ENCODE results near the gene RUSF1.
"Not testable (repeated sequence)": the region's sequence is repeated elsewhere in the genome, so short reads cannot be mapped to it uniquely, and the experiment has no call there.

The RUSF1 gene

DNA sequence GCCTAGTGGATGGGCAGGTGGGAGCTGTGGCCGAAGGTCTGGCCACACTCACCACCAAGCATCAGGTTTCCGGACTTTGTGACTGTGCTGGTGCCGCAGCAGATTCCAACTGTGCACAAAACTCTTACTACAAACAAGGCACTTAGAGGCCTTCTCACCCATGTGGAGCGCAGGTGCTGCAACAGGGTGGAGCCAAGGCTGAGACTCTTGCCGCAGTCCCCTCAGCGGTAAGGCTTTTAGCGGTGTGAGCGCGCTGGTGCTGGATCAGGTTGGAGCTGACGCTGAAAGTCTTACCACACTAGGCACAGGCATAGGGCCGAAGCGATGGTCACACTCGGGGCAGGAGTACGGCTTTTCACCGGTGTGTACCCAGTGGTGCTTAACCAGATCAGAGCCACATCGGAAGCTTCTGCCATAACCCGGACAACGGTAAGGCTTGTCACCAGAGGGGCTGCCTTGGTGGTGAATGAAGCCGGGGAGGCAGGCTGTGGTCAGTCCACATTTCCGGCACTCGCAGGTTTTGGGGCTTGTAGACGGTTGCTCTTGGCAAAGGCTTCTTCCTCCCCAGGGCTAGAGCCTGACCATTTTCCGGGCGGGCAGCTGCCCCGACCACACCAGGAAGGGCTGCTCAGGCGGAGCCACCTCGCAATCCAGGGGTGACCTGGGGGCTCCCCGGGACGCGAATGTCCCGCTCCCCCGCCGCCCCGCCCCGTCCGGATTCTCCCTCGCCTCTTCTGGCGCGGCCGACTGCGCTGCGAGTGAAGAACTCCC lies 49.9 kb downstream of the RUSF1 start:
- no peak for DNase-seq (ENCODE audit: low read depth, low spot score)
- peak overlapping the region; percentile 96 for H3K27ac ChIP-seq

DNA sequence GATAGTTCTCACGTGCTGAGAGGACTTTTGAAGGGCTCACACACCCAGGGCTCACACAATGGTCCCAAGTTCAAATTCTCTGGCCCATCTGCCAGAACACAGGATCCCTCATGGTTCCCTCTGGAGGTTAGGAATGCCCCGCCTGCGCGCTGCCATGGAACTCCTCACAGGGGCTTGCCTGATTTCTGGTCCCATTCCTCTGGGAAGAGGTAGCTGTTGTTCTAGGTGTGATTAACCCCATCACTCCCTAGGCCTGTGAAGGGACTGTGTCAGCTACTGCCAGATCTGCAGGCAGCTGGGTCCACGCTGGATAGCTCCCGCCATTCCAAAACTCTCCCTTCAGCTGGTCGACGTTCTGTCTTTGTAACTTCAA lies 51.2 kb downstream of the RUSF1 start:
- DNase-seq (ENCODE audit: low read depth, low spot score), result no peak
- no peak overlapping the region for H3K27ac ChIP-seq

DNA sequence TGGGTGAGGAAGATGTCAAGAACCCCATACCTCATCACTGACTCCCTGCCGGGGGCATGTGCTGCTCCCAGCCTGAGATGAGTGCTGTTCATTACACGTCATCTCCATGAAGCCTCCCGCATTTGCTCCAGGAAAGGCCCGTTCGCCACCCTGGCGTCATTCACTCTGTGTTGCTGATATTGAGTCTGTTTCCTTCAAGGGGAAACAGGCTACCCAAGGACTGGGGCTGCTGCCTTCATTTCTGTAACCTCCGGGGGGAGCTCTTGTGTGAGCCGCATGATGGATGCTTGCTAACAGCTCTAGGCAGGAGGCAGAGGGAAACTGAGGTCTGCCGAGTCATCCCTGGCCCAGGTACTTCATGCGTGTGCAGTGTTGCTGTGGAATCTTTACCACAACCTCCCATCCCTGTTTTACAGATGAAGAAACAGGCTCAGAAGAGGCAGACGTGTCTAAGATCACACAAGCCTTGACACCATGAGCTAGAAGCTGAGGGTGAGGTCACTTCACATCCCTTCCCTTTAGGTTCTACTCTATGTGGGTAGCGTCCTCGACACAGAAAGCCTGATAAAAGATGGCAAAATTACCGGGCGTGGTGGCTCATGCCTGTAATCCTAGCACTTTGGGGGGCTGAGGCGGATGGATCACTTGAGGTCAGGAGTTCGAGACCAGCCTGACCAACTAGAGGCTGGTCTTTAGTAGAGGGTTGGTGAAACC lies 52.4 kb downstream of the RUSF1 start:
- H3K27ac ChIP-seq, result peak overlapping the region; percentile 97
- DNase-seq (ENCODE audit: low read depth, low spot score), result no peak

DNA sequence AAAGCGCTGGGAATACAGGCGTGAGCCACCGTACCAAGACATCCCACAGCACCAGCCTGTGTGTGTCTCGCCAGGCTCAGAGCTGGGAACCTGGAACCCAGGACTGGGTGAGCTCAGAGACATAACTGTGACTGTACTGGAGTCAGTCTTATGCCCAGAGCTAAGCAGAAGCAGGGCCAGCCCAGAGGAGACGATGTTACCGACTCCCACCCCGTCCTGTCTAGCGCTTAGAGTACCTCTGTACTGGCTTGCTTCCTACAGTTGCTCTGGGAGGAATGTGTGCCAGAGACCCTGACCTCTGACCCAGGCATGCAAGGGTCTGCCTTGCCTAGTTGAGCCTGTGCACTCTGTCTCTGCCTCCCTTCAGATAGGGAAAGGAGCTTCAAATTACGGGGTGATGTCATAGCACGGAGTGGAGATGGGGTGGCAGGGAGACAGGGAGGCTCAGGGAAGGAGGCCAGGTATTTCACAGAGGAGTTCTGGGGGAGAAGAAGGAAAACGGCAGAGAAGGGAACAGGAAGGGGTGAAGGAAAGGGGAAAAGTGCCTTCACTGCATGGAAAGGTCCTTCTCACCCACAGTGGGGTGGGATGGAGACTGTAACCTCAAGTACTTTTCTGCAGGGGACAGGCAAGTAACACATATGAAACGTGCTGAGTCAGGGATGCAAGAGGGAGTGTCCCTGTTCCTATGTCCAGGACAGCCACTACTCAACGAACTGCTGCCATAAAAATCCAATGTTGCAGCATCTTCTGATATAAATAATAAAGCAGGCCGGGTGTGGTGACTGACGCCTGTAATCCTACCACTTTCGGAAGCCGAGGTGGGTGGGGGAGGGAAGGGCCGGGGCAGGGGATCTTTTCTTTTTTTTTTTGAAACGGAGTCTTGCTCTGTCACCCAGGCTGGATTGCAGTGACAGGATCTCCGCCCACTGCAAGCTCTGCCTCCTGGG lies 54.7 kb downstream of the RUSF1 start:
- DNase-seq (ENCODE audit: low read depth, low spot score), result no peak
- H3K27ac ChIP-seq, result peak overlapping the region; percentile 97

DNA sequence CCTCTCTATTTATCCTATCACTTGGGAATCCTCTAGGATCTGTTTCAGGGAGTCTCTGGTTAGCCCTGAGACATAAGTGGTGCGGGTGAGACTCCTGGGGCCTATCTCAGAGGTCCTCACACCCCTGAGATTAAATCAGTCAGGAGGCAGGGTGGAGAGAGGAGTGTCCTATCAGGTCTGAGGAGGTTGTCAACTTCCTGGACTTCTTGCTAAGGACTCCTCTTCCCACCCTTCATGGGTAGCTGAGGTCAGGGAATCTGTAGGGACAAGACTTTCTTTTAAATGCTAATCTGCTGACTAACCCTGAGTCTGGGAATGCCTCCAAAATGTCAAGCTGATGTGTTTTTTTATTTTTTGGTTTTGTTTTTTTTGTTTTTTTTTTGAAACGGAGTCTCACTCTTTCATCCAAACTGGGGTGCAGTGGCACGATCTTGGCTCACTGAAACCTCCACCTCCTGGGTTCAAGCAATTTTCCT lies 55.5 kb downstream of the RUSF1 start:
- peak overlapping the region; percentile 97 for H3K27ac ChIP-seq
- peak; percentile 67 for DNase-seq (ENCODE audit: low read depth, low spot score)

DNA sequence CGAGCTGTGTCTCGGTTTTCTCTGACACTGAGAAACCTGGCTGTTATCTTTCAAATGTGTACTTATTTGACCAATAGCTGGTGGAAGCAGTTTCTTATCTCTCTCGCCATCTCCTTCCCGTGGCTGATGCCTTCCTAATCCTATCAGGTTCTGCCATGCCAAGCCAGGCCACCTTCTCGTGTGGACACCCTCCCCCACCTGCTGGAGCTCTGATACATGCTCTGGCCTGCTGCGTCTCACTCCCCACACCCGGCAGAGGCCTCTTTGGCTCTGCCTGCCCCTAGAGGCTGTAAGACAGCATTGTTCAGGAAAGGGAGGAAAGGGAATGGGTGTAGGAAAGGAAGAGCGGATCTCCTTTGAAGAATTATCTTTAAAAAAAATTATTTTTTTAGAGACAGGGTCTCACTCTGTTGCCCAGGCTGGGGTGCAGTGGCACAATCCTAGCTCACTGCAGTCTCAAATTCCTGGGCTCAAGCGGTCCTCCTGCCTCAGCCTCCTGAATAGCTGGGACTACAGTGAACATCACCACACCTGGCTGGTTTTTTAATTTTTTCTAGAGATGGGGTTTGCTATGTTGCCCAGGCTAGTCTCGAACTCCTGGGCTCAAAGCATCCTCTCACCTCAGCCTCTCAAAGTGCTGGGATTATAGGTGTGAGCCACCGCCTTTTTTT lies 56.4 kb downstream of the RUSF1 start:
- DNase-seq (ENCODE audit: low read depth, low spot score), result peak; percentile 52
- peak overlapping the region; percentile 97 for H3K27ac ChIP-seq

DNA sequence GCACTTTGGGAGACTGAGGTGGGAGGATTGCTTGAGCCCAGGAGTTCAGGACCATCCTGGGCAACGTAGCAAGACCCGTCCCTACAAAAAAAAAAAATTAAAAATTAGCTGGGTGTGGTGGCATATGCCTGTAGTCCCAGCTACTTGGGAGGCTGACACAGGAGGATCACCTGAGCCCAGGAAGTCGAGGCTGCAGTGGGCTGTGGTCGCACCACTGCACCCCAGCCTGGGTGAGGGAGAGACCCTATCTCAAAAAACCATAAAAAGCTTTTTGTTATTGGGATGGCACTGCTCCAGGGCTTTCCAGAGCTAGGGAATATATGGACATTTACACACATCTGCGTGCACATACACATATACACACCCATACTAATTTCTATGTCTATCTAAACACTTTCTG lies 57.0 kb downstream of the RUSF1 start:
- peak overlapping the region; percentile 97 for H3K27ac ChIP-seq
- no peak for DNase-seq (ENCODE audit: low read depth, low spot score)

DNA sequence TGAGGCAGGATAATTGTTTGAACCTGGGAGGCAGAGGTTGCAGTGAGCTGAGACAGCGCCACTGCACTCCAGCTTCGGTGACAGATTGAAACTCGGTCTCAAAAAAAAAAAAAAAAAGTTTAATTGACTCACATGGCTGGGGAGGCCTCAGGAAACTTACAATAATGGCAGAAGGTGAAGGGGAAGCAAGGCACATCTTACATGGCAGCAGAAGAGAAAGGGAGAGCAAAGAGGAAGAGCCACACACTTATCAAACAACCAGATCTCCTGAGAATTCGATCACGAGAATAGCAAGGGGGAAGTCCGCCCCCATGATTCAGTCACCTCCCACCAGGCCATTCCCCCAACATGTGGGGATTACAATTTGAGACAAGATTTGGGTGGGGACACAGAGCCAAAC lies 62.3 kb downstream of the RUSF1 start:
- H3K27ac ChIP-seq; DNase-seq (ENCODE audit: low read depth, low spot score): not testable (repeated sequence)

DNA sequence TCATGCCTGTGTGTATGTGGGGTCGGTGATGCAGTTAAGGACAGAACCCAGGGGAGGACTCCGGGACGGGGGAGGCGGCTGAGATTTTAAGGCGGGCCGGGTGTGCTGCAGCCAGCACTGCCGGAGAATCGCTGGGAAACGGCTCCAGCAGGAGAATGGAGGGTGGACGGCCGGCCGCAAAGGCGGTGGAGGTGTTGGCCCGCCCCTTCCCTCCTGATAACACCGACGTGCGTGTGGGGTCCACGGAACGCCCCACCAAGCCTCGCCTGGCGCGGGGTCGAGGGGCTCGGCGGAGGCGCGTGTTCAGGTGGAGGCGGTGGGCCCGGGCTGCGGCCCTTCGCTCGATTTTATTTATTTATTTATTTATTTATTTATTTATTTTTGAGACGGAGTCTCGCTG lies 66.2 kb downstream of the RUSF1 start:
- H3K27ac ChIP-seq, result no peak overlapping the region
- DNase-seq (ENCODE audit: low read depth, low spot score), result no peak

DNA sequence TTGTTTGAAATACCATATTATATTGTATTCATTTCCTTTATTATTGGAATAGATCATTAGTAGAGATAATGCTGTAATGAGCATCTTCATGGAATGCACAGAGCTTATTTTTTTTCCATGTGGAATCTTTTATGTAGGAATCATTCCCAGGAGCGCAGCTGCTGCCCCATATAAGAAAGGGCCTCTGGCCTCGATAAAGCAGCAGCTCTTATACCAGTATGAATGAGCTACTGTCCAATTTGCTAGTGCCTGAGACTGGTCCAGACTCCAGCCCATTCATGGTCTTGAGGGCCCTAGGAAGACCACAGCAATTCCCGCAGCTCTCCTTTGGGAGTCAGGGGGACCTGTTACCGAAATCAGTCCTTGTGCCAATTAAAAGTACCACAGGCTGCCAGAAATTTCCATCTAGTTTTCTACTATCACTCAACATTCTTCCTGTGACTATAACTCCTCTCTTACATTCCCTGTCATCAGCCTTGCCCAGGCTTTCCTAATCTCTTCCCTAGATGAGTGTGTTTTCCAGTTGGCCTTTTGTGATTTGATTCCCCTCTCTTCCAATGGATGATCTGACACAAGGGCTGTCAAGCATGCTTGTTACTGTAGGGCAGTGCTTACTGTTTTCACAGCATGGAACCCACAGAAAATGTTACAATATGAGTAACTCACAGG lies 67.5 kb downstream of the RUSF1 start:
- peak overlapping the region; percentile 9 for H3K27ac ChIP-seq
- DNase-seq (ENCODE audit: low read depth, low spot score), result no peak

DNA sequence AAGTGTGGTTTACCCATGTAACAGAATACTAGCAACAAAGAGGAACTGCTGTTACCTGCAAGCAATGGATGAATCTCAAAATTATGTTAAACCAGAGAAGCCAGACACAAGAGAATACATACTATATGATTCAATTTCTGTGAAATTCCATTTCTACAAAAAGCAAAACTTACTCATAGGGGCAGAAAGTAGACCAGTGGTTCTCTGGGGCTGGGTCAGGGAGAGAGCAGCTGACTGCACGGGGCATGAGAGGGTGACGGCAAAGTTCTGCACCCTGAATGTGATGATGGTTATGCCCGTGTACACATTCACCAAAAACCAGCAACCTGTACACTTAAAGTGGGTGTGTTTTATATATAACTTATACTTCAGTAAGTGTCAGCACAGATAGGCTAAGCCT lies 68.7 kb downstream of the RUSF1 start:
- no peak for DNase-seq (ENCODE audit: low read depth, low spot score)

More for the DNA sequence above, 68.7 kb downstream of the RUSF1 start:
- H3K27ac ChIP-seq, result no peak overlapping the region

All from epithelial cell of prostate (primary cell).